ES-I3 (cell line): ENCODE results near the gene SLC6A11.

Experiments
- H3K36me3 ChIP-seq: 2 replicates; pipeline ENCODE4 v1.6.1; 2013; ENCODE audit warnings: mild to moderate bottlenecking, low read length, control low read depth, moderate library complexity; ENCODE audit not compliant: insufficient read depth
- H3K4me1 ChIP-seq: 2 replicates; pipeline ENCODE4 v1.6.1; 2013; ENCODE audit warnings: mild to moderate bottlenecking, control low read depth, low read length; ENCODE audit not compliant: insufficient read depth
- H3K9ac ChIP-seq: 2 replicates; pipeline ENCODE4 v1.6.1; 2013; ENCODE audit warnings: low read depth, mild to moderate bottlenecking, low read length, moderate library complexity
- H3K9me3 ChIP-seq: 2 replicates; pipeline ENCODE4 v1.6.1; 2013; ENCODE audit warnings: mild to moderate bottlenecking, low read length, moderate library complexity; ENCODE audit not compliant: control insufficient read depth, insufficient read depth

The SLC6A11 gene

GRCh38 chr3:10981031-10981430, 165.0 kb downstream of the SLC6A11 start:
- Histone ChIP-seq H3K36me3 (no peaks in the 10 kb centered on the region), H3K9me3 (no peaks in the 10 kb centered on the region), H3K9ac (no peak overlapping the region), H3K4me1 (peaks cover 8% of the 10 kb centered on the region)

DNA sequence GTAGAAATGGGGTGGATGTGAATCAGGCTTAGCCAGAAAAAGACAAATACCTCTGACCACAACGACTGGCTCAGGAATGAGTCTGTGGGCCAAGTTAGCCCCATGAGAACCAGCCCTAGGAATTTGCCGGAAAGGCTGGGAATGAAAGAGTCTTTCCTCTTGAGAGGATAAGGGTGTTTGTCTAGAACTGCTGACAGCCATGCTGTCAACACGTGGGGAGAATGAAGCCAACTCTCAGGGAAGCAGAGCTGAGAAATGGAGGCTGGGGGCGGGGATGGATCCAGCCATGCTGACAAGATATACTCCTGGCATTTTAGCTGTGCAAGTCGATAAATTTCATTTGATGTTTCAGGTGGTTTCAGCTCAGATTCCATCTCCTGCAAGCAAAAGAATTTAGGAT, 165.9 kb downstream of the SLC6A11 start:
- H3K9ac ChIP-seq = no peak overlapping the region
- no peaks in the 10 kb centered on the region for H3K9me3 ChIP-seq
- peaks cover 8% of the 10 kb centered on the region for H3K4me1 ChIP-seq
- H3K36me3 ChIP-seq = no peaks in the 10 kb centered on the region

- Histone ChIP-seq H3K4me1 (peaks cover 3% of the 10 kb centered on the region; the same call in 1 of the 2 replicates), H3K36me3 (no peaks in the 10 kb centered on the region), H3K9ac (no peak overlapping the region), H3K9me3 (no peaks in the 10 kb centered on the region)
Measured at GRCh38 chr3:10982782-10983181, 166.8 kb downstream of the SLC6A11 start.

DNA sequence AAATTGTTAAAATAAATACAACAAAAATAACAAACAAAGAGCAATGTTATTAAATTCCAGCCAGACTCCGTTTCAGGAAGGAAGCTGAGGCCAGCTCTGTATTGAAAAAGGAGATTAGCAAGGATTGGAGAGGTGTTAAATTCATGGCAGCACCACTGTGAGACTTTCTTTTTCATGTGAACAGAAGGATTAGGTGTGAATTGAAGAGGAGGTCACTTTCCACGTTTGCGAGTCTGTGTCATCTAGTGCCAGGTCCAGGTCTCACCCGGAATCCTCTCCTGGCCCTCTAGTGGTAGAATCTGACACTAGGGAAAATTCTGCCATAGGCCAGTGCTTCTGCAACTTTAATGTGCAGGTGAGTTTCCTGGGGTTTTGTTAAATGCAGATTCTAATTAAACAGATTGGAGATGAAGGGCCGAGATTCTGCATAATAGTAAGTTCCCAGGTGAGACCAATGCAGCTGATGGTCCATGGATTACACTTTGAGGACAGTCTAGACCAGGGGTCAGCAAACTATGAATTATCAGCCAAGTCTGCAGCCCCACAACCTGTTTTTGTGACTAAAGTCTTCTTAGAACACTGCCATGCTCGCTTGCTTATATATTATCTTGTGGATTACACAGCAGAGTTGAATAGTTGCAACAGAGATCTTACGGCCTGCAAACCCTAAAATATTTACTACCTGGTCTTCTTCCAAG, 167.3 kb downstream of the SLC6A11 start:
- Histone ChIP-seq H3K9ac (no peak overlapping the region), H3K9me3 (no peaks in the 10 kb centered on the region), H3K4me1 (peaks cover 3% of the 10 kb centered on the region; the same call in 1 of the 2 replicates), H3K36me3 (no peaks in the 10 kb centered on the region)

- no peak overlapping the region for H3K9ac ChIP-seq
- H3K9me3 ChIP-seq = no peaks in the 10 kb centered on the region
- peaks cover 3% of the 10 kb centered on the region; the same call in 1 of the 2 replicates for H3K4me1 ChIP-seq
- no peaks in the 10 kb centered on the region for H3K36me3 ChIP-seq
Measured at GRCh38 chr3:10984371-10984896, 168.4 kb downstream of the SLC6A11 start.

DNA sequence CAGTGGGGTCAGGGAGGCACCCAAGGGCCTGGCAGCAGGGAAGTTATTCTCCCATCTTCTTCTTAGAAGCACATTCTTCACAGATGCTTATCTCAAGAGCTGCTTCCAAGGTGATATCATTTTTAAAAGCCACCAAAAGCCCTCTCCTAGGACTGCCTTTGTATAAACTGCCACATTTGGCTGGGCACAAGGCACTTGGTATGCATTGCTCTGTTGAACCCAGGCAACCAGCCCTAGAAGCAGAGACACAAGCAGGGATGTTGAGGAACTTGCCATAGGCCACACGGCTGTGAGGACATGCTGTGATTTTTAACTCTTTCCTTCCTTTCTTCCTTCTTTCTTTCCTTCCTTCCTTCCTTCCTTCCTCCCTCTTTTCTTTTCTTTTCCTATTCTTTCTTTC, 169.2 kb downstream of the SLC6A11 start:
- Histone ChIP-seq H3K4me1 (peaks cover 3% of the 10 kb centered on the region; the same call in 1 of the 2 replicates), H3K9ac (no peak overlapping the region), H3K36me3 (no peaks in the 10 kb centered on the region), H3K9me3 (no peaks in the 10 kb centered on the region)

- no peaks in the 10 kb centered on the region for H3K9me3 ChIP-seq
Measured at GRCh38 chr3:10986592-10986991, 170.6 kb downstream of the SLC6A11 start.

GRCh38 chr3:10988001-10988665, 172.1 kb downstream of the SLC6A11 start:
- H3K9me3 ChIP-seq = no peaks in the 10 kb centered on the region
- H3K9ac ChIP-seq = no peak overlapping the region
- no peaks in the 10 kb centered on the region for H3K36me3 ChIP-seq
- peaks cover 3% of the 10 kb centered on the region; the same call in 1 of the 2 replicates for H3K4me1 ChIP-seq

More at GRCh38 chr3:10986592-10986991, 170.6 kb downstream of the SLC6A11 start:
- Histone ChIP-seq H3K9ac (no peak overlapping the region), H3K4me1 (peaks cover 3% of the 10 kb centered on the region; the same call in 1 of the 2 replicates), H3K36me3 (no peaks in the 10 kb centered on the region)

GRCh38 chr3:10988991-10989484, 173.0 kb downstream of the SLC6A11 start:
- Histone ChIP-seq H3K9ac (no peak overlapping the region), H3K4me1 (peaks cover 3% of the 10 kb centered on the region; the same call in 1 of the 2 replicates), H3K9me3 (no peaks in the 10 kb centered on the region), H3K36me3 (no peaks in the 10 kb centered on the region)
